Measurements from ENCODE around the gene GNG12.

GRCh38 chr1:67855444-67855843 lies 22.2 kb upstream of the GNG12 start:
- TF ChIP-seq POLR2A (IDR thresholded peaks at IDR 0.05) (no peak), POLR2AphosphoS5 (IDR thresholded peaks at IDR 0.05) (no peak), EP300 (IDR thresholded peaks at IDR 0.05) (no peak)
- TF ChIP-seq, protein P1, sequence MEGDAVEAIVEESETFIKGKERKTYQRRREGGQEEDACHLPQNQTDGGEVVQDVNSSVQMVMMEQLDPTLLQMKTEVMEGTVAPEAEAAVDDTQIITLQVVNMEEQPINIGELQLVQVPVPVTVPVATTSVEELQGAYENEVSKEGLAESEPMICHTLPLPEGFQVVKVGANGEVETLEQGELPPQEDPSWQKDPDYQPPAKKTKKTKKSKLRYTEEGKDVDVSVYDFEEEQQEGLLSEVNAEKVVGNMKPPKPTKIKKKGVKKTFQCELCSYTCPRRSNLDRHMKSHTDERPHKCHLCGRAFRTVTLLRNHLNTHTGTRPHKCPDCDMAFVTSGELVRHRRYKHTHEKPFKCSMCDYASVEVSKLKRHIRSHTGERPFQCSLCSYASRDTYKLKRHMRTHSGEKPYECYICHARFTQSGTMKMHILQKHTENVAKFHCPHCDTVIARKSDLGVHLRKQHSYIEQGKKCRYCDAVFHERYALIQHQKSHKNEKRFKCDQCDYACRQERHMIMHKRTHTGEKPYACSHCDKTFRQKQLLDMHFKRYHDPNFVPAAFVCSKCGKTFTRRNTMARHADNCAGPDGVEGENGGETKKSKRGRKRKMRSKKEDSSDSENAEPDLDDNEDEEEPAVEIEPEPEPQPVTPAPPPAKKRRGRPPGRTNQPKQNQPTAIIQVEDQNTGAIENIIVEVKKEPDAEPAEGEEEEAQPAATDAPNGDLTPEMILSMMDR (IDR thresholded peaks at IDR 0.05), result no peak
